RPMI7951 (cell line): ENCODE measurements around the gene JAGN1. TPM values are rescaled to one million over a fixed set of nuclear protein-coding genes. Genes with fewer than 3 reads are reported as not detected.
"Not testable (repeated sequence)": the region's sequence is repeated elsewhere in the genome, so short reads cannot be mapped to it uniquely, and the experiment has no call there.

Experiments used
- DNase-seq: peaks from one replicate; pipeline ENCODE4 v3.0.0-alpha.2; 2012; ENCODE audit warnings: low read depth
- total RNA-seq: library from RNA; depleted of rRNA; stranded (reverse); fragments of >200 nt; shearing (Covaris generic); gene quantifications from 2 replicates; pipeline ENCODE4 v1.2.3, GENCODE V29; 2014

JAGN1 gene
- total RNA-seq, 1 experiment from 2014 or later = 36.8 TPM

GRCh38 chr3:9898467-9899241 is 8.2 kb downstream of the JAGN1 start:
- no peak for DNase-seq

- DNase-seq = no peak
Observed at GRCh38 chr3:9899289-9899791, 8.9 kb downstream of the JAGN1 start.

GRCh38 chr3:9900965-9901415 is 10.6 kb downstream of the JAGN1 start:
- not testable (repeated sequence) for DNase-seq

- DNase-seq = no peak
Observed at GRCh38 chr3:9901967-9902366, 11.6 kb downstream of the JAGN1 start.

GRCh38 chr3:9902372-9903237 is 12.2 kb downstream of the JAGN1 start, which contains the start of gene IL17RE:
Gene IL17RE (plus strand): TSS chr3:9902848. CDS start chr3:9902933, 85 bp downstream.
- no peak for DNase-seq

- DNase-seq = peak; percentile 46
Observed at GRCh38 chr3:9903238-9903624, 12.8 kb downstream of the JAGN1 start.

- DNase-seq = no peak
Observed at GRCh38 chr3:9903904-9904303, 13.5 kb downstream of the JAGN1 start.

- DNase-seq = no peak
Observed at GRCh38 chr3:9906480-9906879, 16.1 kb downstream of the JAGN1 start.

- DNase-seq = no peak
Observed at GRCh38 chr3:9908286-9908685, 17.9 kb downstream of the JAGN1 start.

- no peak for DNase-seq
Observed at GRCh38 chr3:9909221-9910013, 19.0 kb downstream of the JAGN1 start.

GRCh38 chr3:9911863-9912262 is 21.5 kb downstream of the JAGN1 start:
- DNase-seq = no peak

GRCh38 chr3:9912294-9912935 is 22.0 kb downstream of the JAGN1 start:
- DNase-seq = peak; percentile 54

- DNase-seq = no peak
Observed at GRCh38 chr3:9913601-9914000, 23.2 kb downstream of the JAGN1 start.

GRCh38 chr3:9914011-9914410 is 23.6 kb downstream of the JAGN1 start:
- DNase-seq = no peak

GRCh38 chr3:9914559-9915253 is 24.3 kb downstream of the JAGN1 start:
- DNase-seq = no peak

GRCh38 chr3:9915254-9916141 is 25.1 kb downstream of the JAGN1 start:
- DNase-seq = peak; percentile 68

- DNase-seq = peak; percentile 34
Observed at GRCh38 chr3:9916346-9916733, 25.9 kb downstream of the JAGN1 start.

GRCh38 chr3:9916734-9917680 is 26.6 kb downstream of the JAGN1 start, which contains the start of gene IL17RC:
Gene IL17RC (plus strand): TSS chr3:9917098. CDS start chr3:9917316, 218 bp downstream.
- peak; percentile 94 for DNase-seq
